Heart left ventricle (tissue), 13 donors: Measurements from ENCODE around the gene INSR.

ENCODE experiments used
- POLR2A ChIP-seq, 2 donors: fragments of 450-650 bp; IDR thresholded peaks; one replicate each; pipeline ENCODE4 v1.6.1; 2017; ENCODE audit warnings: antibody characterized with exemption in 2 of 2, mild to moderate bottlenecking in 2 of 2, moderate library complexity in 2 of 2
- TF ChIP-seq, protein P1 (sequence below), 12 donors: fragments of 200-600 bp; sonication (generic) in 4 of 12; IDR thresholded peaks; one replicate each; pipeline versions ENCODE4 v1.5.0 to v1.8.0; 2018 to 2022; ENCODE audit warnings: antibody characterized with exemption in 12 of 12, mild to moderate bottlenecking in 5 of 12
- donor health status: ischemic (EF 13 %, LVEDD 7.1; RV severe dilation, severe dysfunction).
- donor health status: DM: no; HTN: yes; CAD: no.
- donor health status: DM: no; HTN: no; CAD: no.
- donor health status: ischemic (EF 25% LVEDD 6.9; RV normal size, moderate dysfunction).
- donor health status: ischemic (EF 25% LVEDD 5.7; RV mildly dilated, moderate dysfunction).
- donor health status: ischemic (EF 35%, LVEDD 5.7; RV mildly dilated, moderate dysfunction).
- donor health status: nonischemic (EF 11% LVEDD 7.7; RV severe dilation, severe dysfunction).
- donor health status: DM: yes; HTN: yes; CAD: no.
- donor health status: PGD.
- donor health status: ischemic (EF 29% LVEDD 5.4; RV normal size, mild dysfunction).
- donor health status: nonischemic (EF 23%, LVEDD 6.1; RV moderate dilation, normal function).

DNA sequence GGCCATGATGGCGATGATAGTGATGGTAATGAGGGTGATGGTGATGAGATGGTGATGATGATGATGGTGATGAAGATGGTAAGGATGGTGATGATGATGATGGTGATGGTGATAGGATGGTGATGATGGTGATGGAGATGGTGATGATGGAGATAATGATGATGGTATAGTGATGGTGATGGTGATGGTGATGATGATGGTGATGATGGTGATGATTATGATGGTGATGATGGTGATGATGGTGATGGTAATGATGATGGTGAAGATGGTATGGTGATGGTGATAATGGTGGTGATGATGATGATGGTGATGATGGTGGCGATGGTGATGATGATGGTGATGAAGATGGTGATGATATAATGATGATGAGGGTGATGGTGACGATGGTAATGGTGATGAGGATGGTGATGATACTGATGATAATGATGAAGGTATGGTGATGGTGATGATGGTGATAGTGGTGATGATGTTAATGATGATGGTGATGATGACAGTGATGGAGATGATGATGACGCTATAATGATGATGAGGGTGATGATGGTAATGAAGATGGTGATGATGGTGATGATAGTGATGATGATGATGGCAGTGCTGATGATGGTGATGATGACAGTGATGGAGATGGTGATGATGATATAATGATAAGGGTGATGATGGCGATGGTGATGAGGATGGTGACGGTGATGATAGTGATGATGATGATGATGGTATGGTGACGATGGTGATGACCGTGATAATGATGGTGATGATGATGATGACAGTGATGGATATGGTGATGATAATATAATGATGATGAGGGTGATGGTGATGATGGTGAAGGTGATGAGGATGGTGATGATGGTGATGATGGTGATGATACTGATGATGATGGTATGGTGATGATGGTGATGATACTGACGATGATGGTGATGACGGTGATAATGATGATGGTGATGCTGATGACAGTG, 187.2 kb downstream of the INSR start:
- TF ChIP-seq, protein P1, sequence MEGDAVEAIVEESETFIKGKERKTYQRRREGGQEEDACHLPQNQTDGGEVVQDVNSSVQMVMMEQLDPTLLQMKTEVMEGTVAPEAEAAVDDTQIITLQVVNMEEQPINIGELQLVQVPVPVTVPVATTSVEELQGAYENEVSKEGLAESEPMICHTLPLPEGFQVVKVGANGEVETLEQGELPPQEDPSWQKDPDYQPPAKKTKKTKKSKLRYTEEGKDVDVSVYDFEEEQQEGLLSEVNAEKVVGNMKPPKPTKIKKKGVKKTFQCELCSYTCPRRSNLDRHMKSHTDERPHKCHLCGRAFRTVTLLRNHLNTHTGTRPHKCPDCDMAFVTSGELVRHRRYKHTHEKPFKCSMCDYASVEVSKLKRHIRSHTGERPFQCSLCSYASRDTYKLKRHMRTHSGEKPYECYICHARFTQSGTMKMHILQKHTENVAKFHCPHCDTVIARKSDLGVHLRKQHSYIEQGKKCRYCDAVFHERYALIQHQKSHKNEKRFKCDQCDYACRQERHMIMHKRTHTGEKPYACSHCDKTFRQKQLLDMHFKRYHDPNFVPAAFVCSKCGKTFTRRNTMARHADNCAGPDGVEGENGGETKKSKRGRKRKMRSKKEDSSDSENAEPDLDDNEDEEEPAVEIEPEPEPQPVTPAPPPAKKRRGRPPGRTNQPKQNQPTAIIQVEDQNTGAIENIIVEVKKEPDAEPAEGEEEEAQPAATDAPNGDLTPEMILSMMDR (IDR thresholded peaks at IDR 0.05): no peak
- TF ChIP-seq POLR2A (IDR thresholded peaks at IDR 0.05): no peak
